ENCODE measurements around the gene LRP1B. TPM values are rescaled to one million over a fixed set of nuclear protein-coding genes. Genes with fewer than 3 reads are reported as not detected.

The LRP1B gene
- total RNA-seq, 4 donors from 2014 or later = 3.6 to 10.1 (median 6.1) TPM

- no peak for ATAC-seq (ENCODE audit: low FRiP score)
- DNase-seq (ENCODE audit: low spot score) = no peak
- TF ChIP-seq CTCF (IDR thresholded peaks at IDR 0.05) = no peak
Measured at GRCh38 chr2:141767051-141767450, 363.8 kb downstream of the LRP1B start.

- ATAC-seq (ENCODE audit: low FRiP score) (no peak), DNase-seq (ENCODE audit: low spot score) (no peak)
- no peak for TF ChIP-seq CTCF (IDR thresholded peaks at IDR 0.05)
Measured at GRCh38 chr2:141766225-141766624, 364.6 kb downstream of the LRP1B start.

- TF ChIP-seq CTCF (IDR thresholded peaks at IDR 0.05) = no peak
- no peak for ATAC-seq (ENCODE audit: low FRiP score)
- no peak for DNase-seq (ENCODE audit: low spot score)
Measured at GRCh38 chr2:141748616-141749015, 382.2 kb downstream of the LRP1B start.

- ATAC-seq (ENCODE audit: low FRiP score) = no peak
Measured at GRCh38 chr2:141741652-141742051, 389.2 kb downstream of the LRP1B start.

GRCh38 chr2:141737492-141738255, 393.1 kb downstream of the LRP1B start:
- DNase-seq (ENCODE audit: low spot score) (no peak), ATAC-seq (ENCODE audit: low FRiP score) (no peak)
- no peak for TF ChIP-seq CTCF (IDR thresholded peaks at IDR 0.05)

More at GRCh38 chr2:141741652-141742051, 389.2 kb downstream of the LRP1B start:
- no peak for DNase-seq (ENCODE audit: low spot score)
- TF ChIP-seq CTCF (IDR thresholded peaks at IDR 0.05) = no peak

GRCh38 chr2:141736466-141736865, 394.4 kb downstream of the LRP1B start:
- TF ChIP-seq CTCF (IDR thresholded peaks at IDR 0.05) = no peak
- no peak for ATAC-seq (ENCODE audit: low FRiP score)
- DNase-seq (ENCODE audit: low spot score) = no peak

- DNase-seq (ENCODE audit: low spot score) (no peak), ATAC-seq (ENCODE audit: low FRiP score) (no peak)
- TF ChIP-seq CTCF (IDR thresholded peaks at IDR 0.05) = no peak
Measured at GRCh38 chr2:141728886-141729285, 401.9 kb downstream of the LRP1B start.

Measured in omental fat pad (tissue), 4 donors.